Cardiac muscle cell (in vitro differentiated cells and primary cell): ENCODE data around the gene CLDN20. TPM values are rescaled to one million over a fixed set of nuclear protein-coding genes. Genes with fewer than 3 reads are reported as not detected.

Source experiments
- DNase-seq, 2 donors: peaks; one replicate each; pipeline versions ENCODE4 v3.0.0 to v3.0.0-alpha.2; 2010 to 2017; ENCODE audit warnings: low read depth in 1 of 2, low spot score in 1 of 2
- H3K27ac ChIP-seq: fragments of 200-600 bp; sonication (generic); 2 replicates; pipeline ENCODE4 v1.5.1; 2016
- H3K27me3 ChIP-seq: fragments of 200-600 bp; sonication (generic); 2 replicates; pipeline ENCODE4 v1.6.0; 2016; ENCODE audit warnings: control low read depth
- H3K36me3 ChIP-seq: fragments of 200-600 bp; sonication (generic); 2 replicates; pipeline ENCODE4 v1.5.1; 2016; ENCODE audit warnings: control low read depth
- H3K4me1 ChIP-seq: fragments of 200-600 bp; sonication (generic); 2 replicates; pipeline ENCODE4 v1.8.1; 2017; ENCODE audit warnings: low read depth, mild to moderate bottlenecking, mixed run types
- H3K4me3 ChIP-seq: fragments of 200-600 bp; sonication (generic); 2 replicates; pipeline ENCODE4 v1.5.1; 2016; ENCODE audit warnings: mild to moderate bottlenecking
- H3K9me3 ChIP-seq: fragments of 200-600 bp; sonication (generic); 2 replicates; pipeline ENCODE4 v1.5.1; 2017; ENCODE audit warnings: low read depth, mild to moderate bottlenecking, control low read depth
- CTCF ChIP-seq: IDR thresholded peaks from 2 replicates; pipeline ENCODE4 v1.5.1; 2012; ENCODE audit warnings: low read depth, mild to moderate bottlenecking, low read length
- polyA plus RNA-seq: library from polyadenylated mRNA; unstranded; fragments of >200 nt; fragmentation: Nextera tagmentation; extraction: Ambion mirVana; gene quantifications from 2 replicates; pipeline ENCODE4 v1.2.1, GENCODE V29; 2016
- total RNA-seq: library from RNA; depleted of rRNA; stranded (reverse); fragments of >200 nt; gene quantifications from 2 replicates; pipeline ENCODE4 v1.2.3, GENCODE V29; 2016

The CLDN20 gene
- total and polyA plus RNA-seq, 2 experiments from 2014 or later, result 0.44 TPM; not detected in 1

GRCh38 chr6:155260686-155261085, 3.1 kb upstream of the CLDN20 start:
- Histone ChIP-seq H3K27ac (no peak overlapping the region), H3K27me3 (peaks cover 68% of the 10 kb centered on the region), H3K4me1 (peaks cover 7% of the 10 kb centered on the region), H3K9me3 (no peaks in the 10 kb centered on the region), H3K4me3 (no peak overlapping the region), H3K36me3 (peaks cover 18% of the 10 kb centered on the region)
- no peak for DNase-seq
- no peak for TF ChIP-seq CTCF

- Histone ChIP-seq H3K27ac (no peak overlapping the region), H3K4me1 (peaks cover 7% of the 10 kb centered on the region), H3K9me3 (no peaks in the 10 kb centered on the region), H3K4me3 (no peak overlapping the region), H3K27me3 (peaks cover 68% of the 10 kb centered on the region), H3K36me3 (peaks cover 15% of the 10 kb centered on the region)
- no peak for DNase-seq
- no peak for TF ChIP-seq CTCF
Observed at GRCh38 chr6:155261111-155261900, 2.5 kb upstream of the CLDN20 start.

- no peaks in the 10 kb centered on the region for H3K9me3 ChIP-seq
- H3K27ac ChIP-seq, result no peak overlapping the region
- peaks cover 7% of the 10 kb centered on the region for H3K4me1 ChIP-seq
- TF ChIP-seq CTCF, result no peak
- DNase-seq, result no peak
- H3K27me3 ChIP-seq, result peaks cover 62% of the 10 kb centered on the region
- no peak overlapping the region for H3K4me3 ChIP-seq
- H3K36me3 ChIP-seq, result peaks cover 8% of the 10 kb centered on the region
Observed at GRCh38 chr6:155262655-155263054, 1.2 kb upstream of the CLDN20 start.

- peaks cover 6% of the 10 kb centered on the region for H3K36me3 ChIP-seq
- peaks cover 56% of the 10 kb centered on the region for H3K27me3 ChIP-seq
- peaks cover 5% of the 10 kb centered on the region for H3K4me1 ChIP-seq
- H3K9me3 ChIP-seq, result no peaks in the 10 kb centered on the region
- H3K4me3 ChIP-seq, result no peak overlapping the region
- DNase-seq, result no peak
- TF ChIP-seq CTCF, result no peak
- no peak overlapping the region for H3K27ac ChIP-seq
Observed at GRCh38 chr6:155264693-155265320, 994 bp downstream of the CLDN20 start.

GRCh38 chr6:155265843-155266535, 2.2 kb downstream of the CLDN20 start:
- Histone ChIP-seq H3K4me1 (peaks cover 5% of the 10 kb centered on the region), H3K9me3 (no peaks in the 10 kb centered on the region), H3K27ac (no peak overlapping the region), H3K36me3 (no peaks in the 10 kb centered on the region), H3K4me3 (no peak overlapping the region), H3K27me3 (peaks cover 58% of the 10 kb centered on the region)
- no peak for DNase-seq
- no peak for TF ChIP-seq CTCF
